ENCODE measurements around the gene MTMR8.

The MTMR8 gene

DNA sequence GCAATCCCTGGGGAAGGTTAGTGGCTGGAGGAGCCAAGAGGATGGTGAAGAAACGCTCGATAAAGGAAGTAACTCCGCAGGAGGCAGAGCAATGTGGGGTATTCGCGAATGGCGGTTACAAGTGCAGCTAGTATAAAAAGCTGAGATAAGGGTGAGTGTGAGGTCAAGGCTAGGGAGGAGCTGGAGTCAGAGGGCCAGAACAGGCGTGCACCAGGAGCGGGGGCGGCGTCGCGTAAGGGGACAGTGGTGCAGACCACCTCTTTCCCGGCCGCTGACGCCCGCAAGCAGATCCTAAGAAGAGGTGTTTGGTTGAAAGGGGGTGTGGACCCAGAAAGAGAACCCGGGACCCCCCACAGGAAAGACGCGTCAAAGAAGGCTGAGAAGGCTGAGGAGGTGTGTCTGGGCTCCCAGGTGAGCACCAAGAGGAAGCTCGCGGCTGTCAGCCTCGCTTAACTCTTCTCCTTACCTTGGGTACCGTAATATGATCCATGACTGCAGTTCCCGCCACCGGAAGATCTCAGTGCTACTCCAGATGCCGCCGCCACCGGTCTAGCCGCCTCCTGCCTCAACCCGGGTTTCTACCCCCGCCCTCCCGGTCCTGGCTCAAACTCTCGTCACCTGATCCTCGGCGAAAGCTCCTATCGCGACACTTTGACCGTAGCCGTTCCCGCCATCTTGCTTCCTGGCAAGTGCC is at the start of gene MTMR8:
TSS of gene MTMR8 (minus strand) at position 579 of the 694 bp plus-strand sequence. CDS start at position 490, 89 bp downstream.
- no peak for DNase-seq (ENCODE audit: low read depth)
- H3K4me3 ChIP-seq (ENCODE audit: control insufficient read depth, low read depth, low read length), result no peak within 1 kb of the TSS
- TF ChIP-seq CTCF (IDR thresholded peaks at IDR 0.05; ENCODE audit: control insufficient read depth, insufficient read depth, low read depth, low read length, missing control alignments), result no peak

- no peak overlapping the region for H3K4me3 ChIP-seq (ENCODE audit: control insufficient read depth, low read depth, low read length)
- no peak for TF ChIP-seq CTCF (IDR thresholded peaks at IDR 0.05; ENCODE audit: control insufficient read depth, insufficient read depth, low read depth, low read length, missing control alignments)
- no peak for DNase-seq (ENCODE audit: low read depth)
These were observed 44.3 kb upstream of the MTMR8 start for GRCh38 chrX:64439551-64439950.

GRCh38 chrX:64437665-64438064 is 42.4 kb upstream of the MTMR8 start:
- TF ChIP-seq CTCF (IDR thresholded peaks at IDR 0.05; ENCODE audit: control insufficient read depth, insufficient read depth, low read depth, low read length, missing control alignments), result no peak
- no peak overlapping the region for H3K4me3 ChIP-seq (ENCODE audit: control insufficient read depth, low read depth, low read length)
- DNase-seq (ENCODE audit: low read depth), result no peak

DNA sequence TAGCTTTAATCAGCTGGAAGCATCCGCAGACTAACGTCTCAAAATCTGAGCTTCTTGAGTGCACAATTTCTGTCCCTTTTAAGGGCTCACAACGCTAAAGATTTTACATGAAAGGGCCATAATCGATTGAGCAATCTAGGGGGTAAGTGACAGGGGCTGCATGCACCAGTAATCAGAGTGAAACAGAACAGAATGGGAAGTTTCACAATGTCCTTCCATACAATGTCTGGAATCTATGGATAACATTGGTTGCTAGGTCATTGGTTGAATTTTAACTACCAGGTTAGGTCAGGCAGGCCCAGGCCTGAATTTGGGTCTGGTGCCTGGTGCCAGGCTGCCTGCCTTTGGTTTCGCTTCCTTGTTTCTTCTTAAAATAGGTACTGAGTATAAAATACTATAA is 42.0 kb upstream of the MTMR8 start:
- TF ChIP-seq CTCF (IDR thresholded peaks at IDR 0.05; ENCODE audit: control insufficient read depth, insufficient read depth, low read depth, low read length, missing control alignments), result no peak
- DNase-seq (ENCODE audit: low read depth), result no peak
- no peak overlapping the region for H3K4me3 ChIP-seq (ENCODE audit: control insufficient read depth, low read depth, low read length)

DNA sequence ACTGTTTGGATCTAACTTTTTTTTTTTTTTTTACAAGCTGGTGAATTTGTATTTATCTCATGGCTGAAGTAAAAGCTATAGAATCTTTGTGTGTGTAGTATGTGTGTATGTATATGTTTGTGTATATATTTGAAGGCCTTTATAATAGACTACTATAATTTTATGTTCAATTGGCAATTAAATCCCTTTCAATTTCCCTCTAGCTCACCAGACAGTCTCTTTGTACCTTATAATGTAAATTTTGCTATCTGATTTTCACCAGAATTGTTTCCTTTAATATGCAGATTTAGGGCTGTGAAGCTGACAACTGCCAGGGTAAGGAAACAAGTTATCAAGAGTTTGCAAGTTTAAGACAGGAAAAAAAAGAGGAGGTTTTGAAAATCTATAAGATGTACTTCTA is 33.1 kb upstream of the MTMR8 start:
- no peak for DNase-seq (ENCODE audit: low read depth)
- H3K4me3 ChIP-seq (ENCODE audit: control insufficient read depth, low read depth, low read length), result no peak overlapping the region
- TF ChIP-seq CTCF (IDR thresholded peaks at IDR 0.05; ENCODE audit: control insufficient read depth, insufficient read depth, low read depth, low read length, missing control alignments), result no peak

GRCh38 chrX:64427787-64428186 is 32.5 kb upstream of the MTMR8 start:
- no peak overlapping the region for H3K4me3 ChIP-seq (ENCODE audit: control insufficient read depth, low read depth, low read length)
- no peak for TF ChIP-seq CTCF (IDR thresholded peaks at IDR 0.05; ENCODE audit: control insufficient read depth, insufficient read depth, low read depth, low read length, missing control alignments)
- no peak for DNase-seq (ENCODE audit: low read depth)

Data from AG09309 (cell line).